Measurements from ENCODE around the gene LRRK2. TPM values are rescaled to one million over a fixed set of nuclear protein-coding genes. Genes with fewer than 3 reads are reported as not detected.
A peak's percentile ranks its signal among the peaks of the same experiment; 100 is the strongest.

LRRK2 gene
- total and polyA plus RNA-seq, 2 of the 8 experiments (the other 6 are each of a cell fraction or from before 2014, with no cell fraction given) = 0.06 to 0.13 TPM

- no peak overlapping the region for H4K8ac ChIP-seq (ENCODE audit: extremely low read depth, insufficient read depth, low read length)
- DNase-seq (ENCODE audit: low read depth in 1 of 2, low spot score in 2 of 2) (no peak), FAIRE-seq (no peak)
- H3K9me3 ChIP-seq (ENCODE audit: insufficient read depth in 2 of 2, low read depth in 1 of 2, low read length in 1 of 2) = no peaks in the 10 kb centered on the region
- no peak overlapping the region for H4K5ac ChIP-seq (ENCODE audit: insufficient read length, low read depth, low read length)
- no peak overlapping the region for H3K23ac ChIP-seq (ENCODE audit: insufficient read length)
- WGBS, 2 experiments (ENCODE audit: extremely low coverage in 1 of 2, insufficient coverage in 1 of 2, insufficient read length in 1 of 2, insufficient replicate concordance in 2 of 2, low coverage in 1 of 2, low lambda C conversion rate in 2 of 2, missing lambda C conversion rate in 1 of 2) = 71% methylated on average over 6 of the region's 6 CpGs; no CpG with 5 or more reads in 1 of the 2 experiments
- H3K14ac ChIP-seq (ENCODE audit: insufficient read length) = no peak overlapping the region
- H4K91ac ChIP-seq (replicated peaks; ENCODE audit: insufficient read length, low read length) = no peak overlapping the region
- no peaks in the 10 kb centered on the region for H3K36me3 ChIP-seq (ENCODE audit: control insufficient read depth in 2 of 4, insufficient read depth in 4 of 4, low read length in 3 of 4)
- H2AFZ ChIP-seq (ENCODE audit: low read length) = no peak overlapping the region
- no peak overlapping the region for H2BK20ac ChIP-seq (ENCODE audit: low read length)
- no peak overlapping the region for H2AK5ac ChIP-seq (ENCODE audit: low read depth, low read length)
- no peaks in the 10 kb centered on the region for H3K79me1 ChIP-seq (ENCODE audit: low read depth, low read length)
- no peak overlapping the region for H3K4me3 ChIP-seq (ENCODE audit: extremely low read depth in 1 of 4, insufficient read depth in 2 of 4, low read depth in 3 of 4, low read length in 4 of 4)
- no peak overlapping the region for H2BK12ac ChIP-seq (ENCODE audit: low read depth, low read length)
- ChIA-PET CTCF (ENCODE audit: partially characterized antibody) (interaction anchor here (0.8 to 2.1 kb wide), 9 partner anchors 9 to 554 kb away, joined by 3 to 10 read pairs (median 4); no protein-coding TSS in a partner anchor), POLR2A (ENCODE audit: partially characterized antibody) (no interaction called here)
- H3K4me2 ChIP-seq (ENCODE audit: insufficient read depth in 1 of 2, low read depth in 2 of 2, low read length in 2 of 2) = no peak overlapping the region
- H3K23me2 ChIP-seq (ENCODE audit: low read depth, low read length) = no peaks in the 10 kb centered on the region
- H3K56ac ChIP-seq (replicated peaks; ENCODE audit: insufficient read length, low read depth, low read length) = no peak overlapping the region
- H4K20me1 ChIP-seq (replicated peaks in 1 of 2; ENCODE audit: control insufficient read depth in 1 of 2, insufficient read depth in 2 of 2, low read length in 2 of 2) = no peaks in the 10 kb centered on the region
- H3K4ac ChIP-seq (replicated peaks; ENCODE audit: insufficient read length, low read depth, low read length) = no peak overlapping the region
- no peak overlapping the region for H2BK5ac ChIP-seq (ENCODE audit: low read depth, low read length)
- no peak overlapping the region for H3K18ac ChIP-seq (ENCODE audit: extremely low read depth, low read length)
- peak in 2 of 3 experiments; percentile 23 to 55; a peak in 2 of 4 replicates for TF ChIP-seq CTCF (IDR thresholded peaks at IDR 0.05; ENCODE audit: control extremely low read depth in 1 of 3, insufficient read depth in 1 of 3, low read depth in 1 of 3, low read length in 3 of 3)
- TF ChIP-seq RAD21 (IDR thresholded peaks at IDR 0.05 in 1 of 2, conservative IDR thresholded peaks at IDR 0.05 in 1 of 2; ENCODE audit: low read depth in 2 of 2, low read length in 2 of 2) = peak; percentile 11 to 26; a peak in 1 of 4 replicates
- TF ChIP-seq CREB1 (IDR thresholded peaks at IDR 0.05) = no peak
- no peak for TF ChIP-seq MAX (IDR thresholded peaks at IDR 0.05)
- no peak for TF ChIP-seq ATF3 (IDR thresholded peaks at IDR 0.05; ENCODE audit: insufficient read depth, low read depth, low read length)
- no peak for TF ChIP-seq TEAD4 (IDR thresholded peaks at IDR 0.05; ENCODE audit: low read depth, low read length)
- TF ChIP-seq POU5F1 (IDR thresholded peaks at IDR 0.05; ENCODE audit: low read depth, low read length) = no peak
- TF ChIP-seq TCF12 (IDR thresholded peaks at IDR 0.05; ENCODE audit: low read depth, low read length) = no peak
- H2BK120ac ChIP-seq (replicated peaks; ENCODE audit: low read depth, low read length) = no peak overlapping the region
- H3K27me3 ChIP-seq (replicated peaks in 1 of 4; ENCODE audit: control insufficient read depth in 3 of 4, extremely low read depth in 1 of 4, insufficient read depth in 3 of 4, low read length in 3 of 4) = no peaks in the 10 kb centered on the region
- H3K9ac ChIP-seq (replicated peaks in 1 of 4; ENCODE audit: extremely low read depth in 1 of 4, low read depth in 3 of 4, low read length in 3 of 4) = no peak overlapping the region
- no peaks in the 10 kb centered on the region for H3K79me2 ChIP-seq (ENCODE audit: control insufficient read depth in 1 of 2, insufficient read depth in 2 of 2, low read length in 2 of 2)
- H2BK15ac ChIP-seq (ENCODE audit: low read length) = no peak overlapping the region
- no peaks in the 10 kb centered on the region for H3K4me1 ChIP-seq (replicated peaks in 1 of 4; ENCODE audit: control insufficient read depth in 3 of 4, insufficient read depth in 4 of 4, low read length in 3 of 4)
- no peak overlapping the region for H3K27ac ChIP-seq (ENCODE audit: low read depth, low read length)
Observed at GRCh38 chr12:40375076-40375475, 150.3 kb downstream of the LRRK2 start.
